Effector CD4-positive, alpha-beta T cell (primary cell): ENCODE results near the gene PODXL.

Experiments used
- DNase-seq: peaks from one replicate; pipeline ENCODE4 v3.0.0-alpha.2; 2020

PODXL gene

DNA sequence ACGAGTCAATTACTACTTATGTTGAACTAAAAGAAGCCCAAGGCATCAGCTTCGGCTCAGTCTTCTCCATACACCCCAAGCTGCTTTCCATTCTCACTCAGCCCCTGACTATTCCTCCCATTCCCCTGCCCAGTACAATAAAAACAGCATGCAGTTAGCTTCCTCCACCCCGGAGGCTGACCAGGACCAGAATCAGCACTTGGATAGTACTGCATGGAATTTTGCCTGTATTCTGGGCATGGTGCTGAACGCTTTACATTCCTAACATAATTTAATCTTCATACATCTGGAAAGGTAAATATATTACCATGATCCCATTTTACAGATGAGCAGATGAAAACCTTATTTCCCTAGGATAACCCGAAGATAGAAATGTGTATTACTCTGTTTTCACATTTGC lies 7.5 kb upstream of the PODXL start:
- DNase-seq: no peak

DNA sequence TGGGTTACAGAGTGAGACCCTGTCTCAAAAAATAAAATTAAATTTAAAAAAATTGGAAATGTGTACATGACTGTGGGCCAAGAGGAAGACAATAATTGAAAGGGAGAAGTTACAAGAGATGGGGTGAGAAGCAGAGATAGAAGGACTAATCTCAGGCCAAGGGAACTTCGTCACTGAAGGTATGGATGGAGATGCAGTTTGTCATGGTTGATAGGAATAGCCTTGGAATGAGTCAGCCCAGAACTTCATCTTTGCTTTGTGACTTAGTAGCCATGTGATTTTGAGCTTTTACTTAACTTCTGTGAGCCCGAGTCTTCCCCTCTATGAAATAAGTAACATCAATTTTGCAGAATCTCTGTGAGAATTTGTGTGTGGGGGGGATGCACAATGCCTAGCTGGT lies 6.5 kb upstream of the PODXL start:
- no peak for DNase-seq

DNA sequence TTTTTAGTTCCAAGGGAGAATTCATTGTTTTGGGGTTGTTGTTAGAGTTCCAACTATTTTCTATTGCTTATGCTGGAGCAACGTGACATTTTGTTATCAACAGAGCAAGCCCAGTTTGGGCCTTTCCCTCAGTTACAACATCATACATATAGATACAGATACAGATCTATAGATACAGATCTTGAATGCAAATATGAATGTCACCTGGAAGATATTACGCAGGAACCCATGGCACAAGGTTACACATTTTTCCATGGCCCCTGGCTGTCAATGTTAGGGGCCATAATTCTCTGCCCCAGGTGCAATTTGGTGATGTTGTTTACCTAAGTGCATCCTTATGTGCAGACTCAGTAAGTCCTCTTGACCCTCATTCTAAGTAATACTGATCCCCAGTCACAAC lies 3.6 kb upstream of the PODXL start:
- DNase-seq: no peak

DNA sequence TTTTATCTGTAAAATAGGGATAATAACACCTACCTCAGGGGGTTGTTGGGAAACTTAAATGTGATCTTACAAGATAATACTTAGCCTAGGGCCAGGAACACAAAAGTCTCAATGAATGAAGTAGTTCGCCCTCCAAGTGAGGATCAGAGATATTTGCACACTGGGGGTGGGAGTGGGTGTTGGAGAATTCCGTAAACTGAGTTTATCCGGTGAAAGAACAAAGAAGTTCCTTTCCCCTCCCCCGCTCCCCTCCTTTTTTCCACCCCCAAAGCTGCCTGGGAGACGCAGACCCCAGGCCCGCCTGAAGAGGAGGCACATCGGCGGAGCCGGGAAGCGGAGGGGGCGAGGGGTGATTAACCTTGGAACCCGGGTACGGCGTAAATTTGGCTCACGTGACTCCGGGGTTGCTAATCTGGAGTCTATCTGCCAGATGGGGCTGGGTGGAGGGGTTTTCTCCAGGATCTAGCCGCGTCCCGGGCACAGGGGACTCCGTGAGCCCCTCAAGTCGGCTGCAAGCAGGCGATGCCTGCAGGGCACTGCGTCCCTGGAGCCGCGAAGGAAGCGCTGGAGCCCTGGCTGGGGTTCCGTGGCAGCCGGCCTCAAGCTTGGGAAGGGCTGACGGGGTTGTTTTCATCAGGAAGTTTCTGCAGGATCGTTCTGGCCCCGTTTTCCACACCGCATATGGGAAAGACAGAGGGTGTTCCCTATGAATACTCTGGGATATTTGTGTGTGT lies 1.4 kb upstream of the PODXL start:
- DNase-seq: no peak

DNA sequence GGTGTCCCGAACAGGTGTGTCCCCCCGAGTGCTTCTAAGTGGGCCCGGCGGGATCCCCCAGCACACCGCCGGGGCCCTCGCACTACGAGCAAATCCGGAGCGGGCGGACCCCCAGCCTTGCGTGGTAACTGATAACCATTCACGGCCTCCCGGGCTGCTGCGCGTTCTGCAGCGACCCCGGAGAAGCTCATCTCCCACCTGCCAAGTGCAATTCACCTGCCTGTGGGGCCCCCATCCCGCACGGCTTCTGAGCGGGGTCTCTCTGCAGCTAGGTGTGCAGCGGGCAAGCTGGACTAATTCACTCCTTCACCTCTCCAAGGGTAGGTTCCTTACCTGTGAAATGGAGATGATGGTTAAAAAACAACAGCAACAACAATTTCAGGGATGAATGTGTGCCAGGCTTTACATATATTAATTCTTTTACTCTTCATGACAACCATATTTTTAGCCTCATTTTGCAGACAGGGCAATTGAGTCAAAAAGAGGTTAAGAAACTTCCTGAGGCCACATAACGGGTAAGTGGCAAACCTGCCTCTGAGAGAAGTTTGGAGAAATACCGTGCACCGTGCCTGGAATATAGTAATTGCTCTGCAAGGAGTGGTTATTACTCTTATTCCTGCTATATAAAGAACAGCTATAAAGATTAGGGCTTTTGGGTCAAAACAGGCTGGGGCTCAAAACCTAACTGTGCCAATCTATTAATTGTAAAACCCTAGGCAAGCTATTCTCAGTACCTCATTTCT lies 652 bp upstream of the PODXL start:
- DNase-seq: no peak

DNA sequence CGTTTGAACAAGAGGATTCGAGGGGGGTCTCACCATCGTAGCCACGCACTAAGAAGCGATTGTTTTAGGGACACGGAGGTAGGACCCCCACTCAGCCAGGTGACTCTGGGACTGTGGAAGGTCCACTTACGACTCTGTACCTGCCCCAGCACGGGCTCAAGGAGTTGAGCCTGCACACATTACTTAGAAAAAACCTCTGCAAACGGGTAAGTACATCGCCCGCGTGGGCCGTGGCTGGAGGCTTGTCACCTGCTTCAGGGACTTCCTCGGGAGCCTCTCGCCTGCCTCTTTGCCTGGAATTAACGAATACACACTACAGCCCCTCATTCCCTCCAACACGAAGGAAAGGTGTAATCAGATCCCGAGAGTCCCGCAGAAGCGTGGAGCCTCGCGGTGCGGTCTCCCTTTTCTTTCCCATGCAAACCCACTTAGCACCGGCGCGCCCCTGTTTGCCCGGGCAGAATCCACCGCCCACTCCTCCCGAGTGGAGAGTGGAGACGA lies 826 bp downstream of the PODXL start:
- DNase-seq: no peak

DNA sequence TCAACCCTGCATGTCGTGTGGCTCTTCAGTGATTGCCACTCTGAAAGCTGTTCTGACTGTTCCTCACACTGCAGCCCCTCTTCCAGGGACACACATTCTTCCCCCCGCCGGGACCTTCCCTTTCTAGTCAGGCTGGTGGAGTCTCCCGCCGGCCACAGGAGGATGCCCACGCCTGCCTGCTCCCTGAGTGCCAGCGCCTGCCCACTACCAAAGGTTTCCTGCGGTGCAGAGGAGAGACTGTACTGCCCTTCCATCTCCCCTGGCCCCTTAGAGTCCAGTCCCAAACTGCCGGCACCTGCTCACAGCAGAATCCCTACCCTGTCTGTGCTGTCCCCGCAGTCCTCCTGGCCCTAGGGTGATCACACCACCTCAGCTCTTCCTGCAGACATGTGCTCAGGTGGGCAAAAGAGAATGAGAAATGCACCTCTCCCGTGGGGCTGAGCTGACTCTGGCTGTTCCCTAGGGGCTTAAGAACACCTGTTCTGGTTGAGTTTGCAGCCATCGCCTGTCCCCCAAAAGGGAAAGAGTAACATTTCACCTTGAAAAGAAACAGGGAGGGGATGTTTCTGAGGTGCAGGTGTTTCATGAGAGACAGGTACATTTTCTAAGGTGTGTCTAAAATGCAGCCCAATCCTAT lies 1.4 kb downstream of the PODXL start:
- no peak for DNase-seq

DNA sequence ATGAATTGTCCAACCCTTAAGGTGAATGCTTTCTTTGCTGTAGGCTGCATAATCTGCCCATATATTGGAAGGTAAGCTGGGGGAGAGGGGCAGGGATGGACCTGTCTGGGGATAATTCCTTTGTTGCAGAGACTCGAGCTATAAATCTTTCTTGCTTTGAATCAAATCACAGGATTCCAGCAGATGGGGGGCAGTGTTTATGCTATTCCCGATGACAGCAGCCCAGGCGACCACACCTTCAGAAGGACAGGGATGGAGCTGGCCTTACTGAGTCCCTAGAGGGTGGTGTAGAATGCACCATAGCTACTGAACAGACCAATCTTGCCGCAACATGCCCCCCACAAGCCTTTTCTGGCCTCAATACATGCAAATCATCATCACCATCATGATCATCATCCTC lies 2.5 kb downstream of the PODXL start:
- DNase-seq: no peak

DNA sequence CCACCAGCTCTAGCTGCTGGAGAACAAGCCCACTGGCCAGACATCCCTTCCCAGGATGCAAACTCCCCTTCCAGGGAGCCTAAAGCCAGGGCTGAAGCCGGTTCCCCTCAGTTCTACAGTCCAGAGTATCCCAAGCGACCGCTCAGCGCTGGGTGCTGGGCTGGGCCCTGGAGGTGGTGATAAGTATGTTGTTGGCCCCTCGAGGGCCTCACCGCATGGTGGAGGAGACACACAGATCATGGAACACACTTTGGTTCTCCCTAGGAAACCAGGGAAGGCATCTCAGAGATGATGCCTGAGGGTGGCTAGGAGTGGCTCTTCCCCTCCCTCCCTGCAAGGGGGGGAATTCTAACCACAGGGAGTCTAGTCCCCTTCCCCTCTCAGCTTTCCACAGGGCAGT lies 4.4 kb downstream of the PODXL start:
- no peak for DNase-seq

DNA sequence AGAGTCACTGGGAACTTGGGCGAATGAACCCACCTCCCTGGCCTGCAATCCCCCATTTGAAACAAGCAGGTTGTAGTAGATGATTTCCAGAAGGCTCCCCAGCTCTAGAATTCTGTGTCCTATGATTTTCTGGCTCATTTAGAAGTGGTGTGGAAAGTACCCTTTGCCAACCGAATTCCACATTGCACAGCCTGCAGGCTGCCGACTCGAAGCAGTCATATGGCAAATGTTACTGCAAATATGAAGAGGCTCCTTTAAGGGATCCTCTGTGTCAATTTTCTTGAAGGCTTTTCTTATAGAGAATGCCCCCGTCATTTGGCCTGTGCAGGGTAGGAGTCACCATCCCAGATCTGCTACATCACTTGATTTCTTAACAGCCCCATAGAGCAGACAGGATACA lies 5.6 kb downstream of the PODXL start:
- DNase-seq: no peak

DNA sequence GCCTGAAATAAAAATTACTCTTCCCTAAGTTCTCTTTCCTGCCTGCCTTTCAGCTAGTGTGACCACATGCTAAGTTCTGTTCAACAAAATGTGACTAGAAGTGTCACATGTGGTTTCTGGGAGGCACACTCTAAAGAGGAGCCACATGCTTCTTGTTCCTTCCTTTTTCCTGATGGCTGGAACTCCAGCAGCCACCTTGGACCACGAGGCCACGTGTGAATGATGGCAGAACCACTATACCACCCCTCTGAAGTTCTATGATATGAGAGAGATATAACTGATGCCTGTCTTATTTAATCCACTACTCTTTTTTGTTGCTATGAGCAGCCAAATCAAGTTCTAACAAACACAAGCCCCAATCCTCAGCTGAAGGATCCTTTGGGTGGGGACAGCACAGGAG lies 8.1 kb downstream of the PODXL start:
- no peak for DNase-seq

DNA sequence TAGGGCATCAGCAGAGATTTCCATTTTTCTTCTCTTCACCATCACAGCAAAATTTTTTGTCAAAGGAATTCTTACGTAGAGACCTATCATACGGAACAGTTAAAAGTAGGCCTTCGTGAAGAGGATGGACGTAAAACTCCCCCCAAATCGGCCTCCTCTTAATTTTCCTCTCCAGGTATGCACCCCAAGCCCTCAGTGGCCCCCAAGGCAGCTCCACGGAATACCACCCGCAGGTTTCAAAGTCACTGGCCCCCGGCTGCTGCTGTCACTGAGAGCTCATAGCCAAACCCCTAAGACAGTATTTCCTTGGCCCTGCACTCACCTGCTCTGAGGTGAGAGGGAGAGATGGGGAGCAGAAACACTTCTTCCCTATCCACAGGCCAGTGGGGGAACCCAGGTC lies 8.8 kb downstream of the PODXL start:
- DNase-seq: no peak

DNA sequence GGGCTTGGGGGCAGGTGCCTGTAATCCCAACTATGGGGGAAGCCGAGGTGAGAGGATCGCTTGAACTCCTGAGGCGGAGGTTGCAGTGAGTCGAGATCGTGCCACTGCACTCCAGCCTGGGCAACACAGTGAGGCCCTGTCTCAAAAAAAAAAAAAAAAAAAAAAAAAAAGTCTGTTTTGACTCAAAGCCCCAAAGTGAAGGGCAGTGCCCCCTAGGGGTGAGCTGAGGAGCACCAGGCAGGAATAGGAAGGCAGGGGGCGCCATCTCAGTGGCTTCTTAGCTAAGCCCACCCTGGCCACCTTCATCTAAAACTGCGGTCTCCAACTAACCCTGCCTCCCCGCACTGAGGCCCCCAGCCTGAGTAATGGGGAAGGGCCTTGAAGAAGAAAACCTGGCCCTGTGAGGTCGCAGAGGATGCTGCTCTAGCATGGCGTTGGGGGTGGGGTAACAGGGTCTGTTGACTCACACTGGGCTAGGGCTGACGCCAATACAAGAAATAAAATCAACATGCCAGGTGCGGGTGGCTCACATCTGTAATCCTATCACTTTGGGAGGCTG lies 9.8 kb downstream of the PODXL start:
- peak; percentile 11 for DNase-seq

DNA sequence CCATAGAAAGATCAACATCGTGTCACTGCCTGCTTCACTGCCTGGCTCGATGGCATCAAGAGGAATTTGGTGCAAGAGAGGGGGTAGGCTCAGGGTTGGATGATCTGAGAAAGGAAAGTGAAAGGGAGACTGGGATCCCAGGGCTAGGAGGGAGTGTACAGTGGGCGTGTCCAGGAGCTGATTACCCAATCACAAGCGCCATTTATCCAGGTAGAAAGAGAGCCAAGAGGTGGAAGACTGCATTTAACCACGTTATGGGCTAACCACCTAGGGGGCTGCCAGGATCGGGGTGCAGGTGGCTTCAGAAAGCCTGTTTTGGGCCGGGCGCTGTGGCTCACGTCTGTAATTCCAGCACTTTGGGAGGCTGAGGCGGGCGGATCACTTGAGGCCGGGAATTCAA lies 10.3 kb downstream of the PODXL start:
- DNase-seq: no peak

DNA sequence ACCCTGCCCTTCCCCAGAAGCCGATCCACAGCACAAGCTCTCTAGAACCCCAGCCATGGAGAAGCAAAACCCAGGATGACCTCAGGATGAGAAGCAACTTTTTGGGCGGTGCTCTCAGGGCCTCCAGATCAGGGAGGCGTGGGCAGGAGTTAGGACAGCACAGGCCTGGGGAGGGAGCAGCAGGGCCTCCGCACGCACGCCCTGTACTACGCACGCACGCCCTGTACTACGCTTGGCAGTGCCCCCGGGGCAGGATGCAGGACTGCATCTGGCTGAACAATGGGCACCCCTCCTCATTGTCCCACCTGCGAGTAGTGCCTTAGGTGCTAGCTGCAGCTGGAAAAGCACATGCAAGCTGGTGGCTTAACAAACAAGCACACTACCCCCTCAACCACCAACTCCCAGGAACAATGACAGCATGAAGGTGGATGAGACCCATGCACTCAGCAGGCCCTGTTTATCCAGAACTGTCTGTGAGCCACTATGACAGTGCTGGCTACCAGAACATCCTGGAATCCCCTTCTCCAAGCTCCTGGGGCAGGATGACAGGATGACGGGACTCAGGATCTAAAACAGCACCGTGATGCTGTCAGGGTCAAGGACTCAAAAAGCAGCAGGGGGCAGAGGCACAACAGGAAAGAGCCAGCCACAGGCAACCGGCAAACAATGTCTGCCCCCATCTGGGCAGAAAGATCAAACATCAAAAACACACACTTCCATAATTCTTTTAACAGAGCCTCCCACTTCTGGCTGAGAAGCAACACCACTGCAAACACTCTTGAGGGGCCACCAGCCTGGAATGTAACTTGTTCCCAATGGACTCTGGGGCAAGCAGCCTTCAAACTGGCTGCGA lies 11.8 kb downstream of the PODXL start:
- no peak for DNase-seq

DNA sequence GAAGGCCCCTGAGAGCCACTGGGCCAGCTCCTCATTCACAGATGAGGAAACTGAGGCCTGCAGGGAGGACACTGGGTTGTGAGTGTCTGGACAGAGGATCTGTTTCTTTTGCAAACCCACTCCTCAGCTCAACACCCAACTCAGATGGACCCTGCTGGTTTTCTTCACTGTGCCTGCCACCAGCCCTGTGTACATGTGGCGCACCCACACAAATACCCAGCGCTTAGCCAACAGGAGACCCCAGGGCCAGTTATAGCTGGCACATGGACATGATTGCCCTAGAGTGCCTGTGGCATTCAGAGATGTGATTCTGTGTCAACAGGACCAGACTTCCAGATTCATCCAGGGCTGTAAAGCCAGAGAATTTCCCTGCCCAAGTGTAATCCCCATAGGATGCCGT lies 12.4 kb downstream of the PODXL start:
- DNase-seq: no peak

DNA sequence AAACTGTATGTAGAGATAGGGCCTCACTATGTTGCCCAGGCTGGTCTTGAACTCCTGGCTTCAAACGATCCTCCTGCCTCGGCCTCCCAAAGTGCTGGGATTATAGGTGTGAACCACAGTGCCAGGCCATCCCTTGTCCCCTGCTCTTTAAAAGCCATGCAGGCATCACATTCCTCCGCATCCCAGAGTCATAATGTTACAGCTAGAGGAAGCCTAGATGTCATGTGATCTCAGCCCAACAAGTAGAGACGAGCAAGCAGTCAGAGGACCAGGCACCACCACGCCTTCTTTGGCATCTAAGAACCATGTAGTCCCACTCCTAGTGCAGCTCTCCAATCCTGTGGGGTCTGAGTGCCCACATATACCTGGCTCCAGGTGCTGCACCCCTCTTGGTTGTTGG lies 13.1 kb downstream of the PODXL start:
- DNase-seq: no peak

DNA sequence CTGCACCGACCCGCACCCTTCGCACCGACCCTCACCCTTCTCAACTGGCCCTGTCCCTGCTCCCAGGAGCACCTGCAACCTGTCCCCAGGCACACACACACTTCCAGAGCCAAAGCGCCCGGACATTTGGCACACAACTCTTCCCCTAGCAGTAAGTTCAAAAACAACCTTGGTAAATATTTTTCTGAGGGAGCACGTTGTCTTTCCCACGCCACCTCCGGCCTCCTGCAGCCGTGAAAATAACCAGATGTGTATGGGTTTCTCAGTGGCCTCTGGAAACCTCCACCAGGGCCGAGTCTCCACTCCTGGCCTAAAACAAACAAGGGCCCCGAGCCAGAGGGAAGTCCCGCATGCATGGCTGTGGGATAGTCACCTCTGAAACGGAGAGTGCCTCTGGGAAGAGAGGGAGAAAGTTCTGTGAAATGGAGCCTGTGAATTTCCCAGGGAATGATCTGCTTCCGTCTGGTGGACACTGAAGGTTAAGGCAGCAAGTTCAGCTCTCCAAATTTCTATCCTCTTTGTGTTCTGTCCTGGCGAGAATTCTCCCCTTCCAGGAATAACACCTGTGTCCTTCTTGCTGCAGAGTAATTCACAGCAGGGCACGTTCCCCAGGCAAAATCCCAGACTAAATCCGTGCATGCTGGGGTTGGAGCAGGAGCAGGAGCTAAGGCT lies 15.8 kb downstream of the PODXL start:
- DNase-seq: no peak

DNA sequence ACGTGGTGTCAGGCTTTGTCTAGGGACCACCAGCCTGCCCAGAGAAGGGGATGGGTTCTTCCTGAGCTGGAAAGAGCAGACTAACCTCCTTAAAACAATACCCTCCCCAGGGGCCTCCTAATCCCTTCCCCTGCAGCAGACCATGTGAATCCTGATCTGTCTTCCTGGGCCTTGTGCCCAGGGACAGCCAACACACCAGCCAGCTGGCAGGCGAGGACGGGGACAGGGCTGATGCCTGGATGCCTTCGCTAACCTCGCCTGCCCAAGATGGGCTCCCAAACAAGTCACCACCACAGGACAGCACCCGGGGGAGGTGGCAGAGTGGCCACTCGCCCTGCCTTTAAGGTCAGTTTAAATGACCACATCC lies 17.6 kb downstream of the PODXL start:
- DNase-seq: no peak

DNA sequence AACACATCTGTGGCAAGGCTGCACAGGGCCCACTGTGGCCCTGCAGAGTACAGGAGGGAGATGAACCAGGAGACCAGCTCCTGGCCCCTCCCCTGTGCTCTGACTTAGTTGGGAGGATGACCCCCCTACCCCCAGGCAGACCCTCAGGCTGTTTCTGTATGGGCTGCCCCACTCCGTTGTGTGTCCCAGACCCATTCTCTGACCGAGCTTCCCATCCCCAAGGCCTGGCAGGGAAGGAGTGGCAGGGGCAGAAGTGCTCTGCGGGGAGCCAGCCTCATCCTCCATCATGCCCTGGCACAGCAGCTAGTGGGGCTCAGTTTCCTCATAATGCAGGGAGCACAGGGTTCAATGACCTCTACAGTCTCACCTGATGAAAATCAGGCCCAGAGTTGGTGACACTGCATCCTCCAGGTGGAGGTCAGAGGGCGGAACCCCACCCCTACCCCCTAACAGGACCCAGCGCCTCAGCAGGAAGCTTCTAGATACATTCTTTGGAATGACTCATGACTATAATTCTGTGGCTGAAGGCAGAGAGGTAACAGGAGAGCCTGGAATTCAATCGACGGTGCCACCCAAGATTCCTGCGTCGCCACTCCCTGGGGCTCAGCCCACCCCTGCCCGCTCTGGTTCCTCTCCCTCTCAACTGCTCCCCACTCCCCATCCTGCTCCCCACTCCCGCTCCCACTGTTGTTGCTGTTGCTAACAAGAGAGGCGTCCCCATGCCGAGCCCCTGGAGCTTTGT lies 18.2 kb downstream of the PODXL start:
- no peak for DNase-seq

DNA sequence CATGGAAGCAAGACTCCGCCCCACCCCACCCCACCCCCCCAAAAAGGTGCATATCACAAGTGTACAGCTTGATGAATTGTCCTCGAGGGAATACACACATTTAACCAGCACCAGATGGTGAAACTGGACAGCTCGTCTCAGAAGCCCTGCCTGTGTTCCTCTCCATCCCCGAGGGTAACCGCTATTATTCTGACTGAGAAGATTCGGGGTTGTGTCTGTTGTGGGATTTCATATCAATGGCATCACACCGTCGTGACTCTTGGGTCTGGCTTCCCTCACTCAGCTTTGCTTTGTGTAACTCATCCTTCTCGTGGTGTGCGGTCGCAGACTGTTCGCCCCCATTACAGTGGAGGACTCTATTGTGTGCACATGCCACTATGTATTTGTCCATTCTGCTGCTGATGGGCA lies 18.9 kb downstream of the PODXL start:
- DNase-seq: no peak
